Natural killer cell (primary cell): Measurements from ENCODE around the gene TNRC6A. TPM values are rescaled to one million over a fixed set of nuclear protein-coding genes. Genes with fewer than 3 reads are reported as not detected.

Source experiments
- ATAC-seq, 3 donors: fragments of 150-1000 bp in 2 of 3; fragments of 200-7000 bp in 1 of 3; cut with Tn5 transposase; 1 replicate in 1 of 3; 2 replicates in 2 of 3; pipeline ENCODE4 v1.10.0; 2021; ENCODE audit warnings: mild to moderate bottlenecking in 2 of 3, moderate library complexity in 2 of 3
- DNase-seq, 2 donors: peaks; one replicate each; pipeline versions ENCODE4 v3.0.0 to v3.0.0-alpha.2; 2013 to 2021; ENCODE audit warnings: mixed read lengths in 1 of 2
- H3K27ac ChIP-seq: one replicate; pipeline ENCODE4 v1.5.1; 2013; ENCODE audit warnings: mild to moderate bottlenecking, low read length
- H3K27me3 ChIP-seq: one replicate; pipeline ENCODE4 v1.6.1; 2013; ENCODE audit warnings: low read length; ENCODE audit not compliant: control insufficient read depth, insufficient read depth
- H3K36me3 ChIP-seq: one replicate; pipeline ENCODE4 v1.6.1; 2013; ENCODE audit warnings: low read length; ENCODE audit not compliant: control insufficient read depth, insufficient read depth
- H3K4me1 ChIP-seq: one replicate; pipeline ENCODE4 v1.6.1; 2013; ENCODE audit warnings: low read length; ENCODE audit not compliant: control insufficient read depth, insufficient read depth
- H3K4me3 ChIP-seq: one replicate; pipeline ENCODE4 v1.5.1; 2013; ENCODE audit warnings: low read length
- H3K9me3 ChIP-seq: one replicate; pipeline ENCODE4 v1.6.1; 2013; ENCODE audit warnings: low read length; ENCODE audit not compliant: control insufficient read depth, insufficient read depth
- H3K27ac Mint-ChIP-seq, 2 donors: one replicate each; pipeline ENCODE4 v1.8.0; 2022; ENCODE audit warnings: mild to moderate bottlenecking in 2 of 2, mixed read lengths in 2 of 2, moderate library complexity in 1 of 2
- H3K27me3 Mint-ChIP-seq, 2 donors: one replicate each; pipeline ENCODE4 v1.8.0; 2022; ENCODE audit warnings: low read depth in 2 of 2, mixed read lengths in 2 of 2
- H3K36me3 Mint-ChIP-seq: one replicate; pipeline ENCODE4 v1.8.0; 2022; ENCODE audit warnings: mixed read lengths
- H3K4me1 Mint-ChIP-seq, 2 donors: one replicate each; pipeline ENCODE4 v1.8.0; 2022; ENCODE audit warnings: mixed read lengths in 2 of 2
- H3K4me3 Mint-ChIP-seq: one replicate; pipeline ENCODE4 v1.8.0; 2022; ENCODE audit warnings: mild to moderate bottlenecking, moderate library complexity, mixed read lengths
- H3K9me3 Mint-ChIP-seq, 2 donors: one replicate each; pipeline ENCODE4 v1.8.0; 2022; ENCODE audit warnings: mixed read lengths in 2 of 2
- WGBS: methylation state at CpG from one replicate; pipeline ENCODE4 v1.1.7; 2013; ENCODE audit warnings: missing lambda C conversion rate; ENCODE audit not compliant: insufficient coverage; 5-methylcytosine and 5-hydroxymethylcytosine counted together
- intact Hi-C: fragments of 100-400 bp; cut with micrococcal nuclease; formaldehyde crosslinking; loops from one replicate; pipeline ENCODE4 v1.14.2; 2022
- total RNA-seq, 4 donors: library from RNA; stranded (reverse); fragments of 120-200 nt in 1 of 4; gene quantifications; one replicate each; pipeline versions ENCODE4 v1.2.3 to v1.2.4, GENCODE V29; 2013 to 2022
- TF ChIP-seq, protein P1 (sequence below): fragments of 200-600 bp; IDR thresholded peaks from one replicate; pipeline ENCODE4 v1.8.0; 2022; ENCODE audit warnings: antibody characterized with exemption

Gene TNRC6A
- 10 to 100 TPM; 53.9 to 68.5 (median 66.3) TPM for total RNA-seq
- total RNA-seq (2013), result 56.7 TPM

DNA sequence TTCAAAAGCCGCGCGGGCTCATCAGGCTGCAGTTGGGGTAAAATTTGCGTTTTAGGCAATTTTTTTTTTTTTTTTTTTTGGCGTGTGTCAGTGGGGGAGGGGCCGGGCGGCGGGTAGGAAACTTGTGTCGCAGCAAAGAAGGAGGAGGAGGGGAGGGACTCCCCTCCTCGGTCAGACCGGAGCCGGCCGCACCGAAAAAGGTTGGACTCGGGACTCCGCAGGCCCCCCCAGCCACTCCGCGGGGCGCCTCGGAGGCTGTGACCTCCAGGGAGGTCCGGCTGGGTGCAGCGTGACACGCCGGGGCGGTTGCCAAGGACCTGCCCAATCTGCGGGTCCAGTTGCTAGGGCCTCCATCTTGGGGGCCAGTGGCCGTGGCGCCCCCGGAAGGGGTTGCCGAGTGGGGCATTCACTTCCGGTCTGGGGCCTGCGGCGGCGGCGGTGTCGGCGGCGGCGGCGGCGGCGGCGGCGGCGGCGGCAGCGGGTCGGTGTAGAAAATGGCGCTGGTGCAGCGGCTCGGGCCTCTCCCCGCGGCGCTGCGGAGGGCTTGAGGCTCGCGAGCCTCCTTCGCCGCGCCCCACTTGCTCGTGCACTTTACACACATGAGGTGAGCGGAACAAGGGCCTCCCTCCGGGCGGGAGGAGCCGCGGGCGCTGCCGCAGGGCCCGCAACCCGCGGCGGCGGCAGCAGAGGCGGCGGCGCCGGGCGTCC, at the start of gene TNRC6A:
Gene TNRC6A (plus strand): TSS at position 409 of the 708 bp plus-strand sequence. CDS start 191 bp downstream, at position 600.
- H3K4me3 Mint-ChIP-seq, result peak within 1 kb of the TSS; percentile 94
- H3K9me3 Mint-ChIP-seq, result no peaks in the 10 kb centered on the region
- H3K4me1 Mint-ChIP-seq, result peaks cover 36 to 44% of the 10 kb centered on the region in 2 donors
- H3K27me3 Mint-ChIP-seq, result peaks cover 0 to 2% of the 10 kb centered on the region in 2 donors
- Histone ChIP-seq H3K9me3 (no peaks in the 10 kb centered on the region), H3K27me3 (no peaks in the 10 kb centered on the region), H3K4me1 (peaks cover 6% of the 10 kb centered on the region), H3K4me3 (peak within 1 kb of the TSS; percentile 99), H3K27ac (peak within 1 kb of the TSS; percentile 99), H3K36me3 (peaks cover 12% of the 10 kb centered on the region)
- DNase-seq (peak; percentile 77 to 86), ATAC-seq (peak; percentile 75 to 87 (median 81))
- under 1% methylated on average over 77 of the region's 78 CpGs for WGBS
- intact Hi-C loops, result no loop called here
- TF ChIP-seq, protein P1, sequence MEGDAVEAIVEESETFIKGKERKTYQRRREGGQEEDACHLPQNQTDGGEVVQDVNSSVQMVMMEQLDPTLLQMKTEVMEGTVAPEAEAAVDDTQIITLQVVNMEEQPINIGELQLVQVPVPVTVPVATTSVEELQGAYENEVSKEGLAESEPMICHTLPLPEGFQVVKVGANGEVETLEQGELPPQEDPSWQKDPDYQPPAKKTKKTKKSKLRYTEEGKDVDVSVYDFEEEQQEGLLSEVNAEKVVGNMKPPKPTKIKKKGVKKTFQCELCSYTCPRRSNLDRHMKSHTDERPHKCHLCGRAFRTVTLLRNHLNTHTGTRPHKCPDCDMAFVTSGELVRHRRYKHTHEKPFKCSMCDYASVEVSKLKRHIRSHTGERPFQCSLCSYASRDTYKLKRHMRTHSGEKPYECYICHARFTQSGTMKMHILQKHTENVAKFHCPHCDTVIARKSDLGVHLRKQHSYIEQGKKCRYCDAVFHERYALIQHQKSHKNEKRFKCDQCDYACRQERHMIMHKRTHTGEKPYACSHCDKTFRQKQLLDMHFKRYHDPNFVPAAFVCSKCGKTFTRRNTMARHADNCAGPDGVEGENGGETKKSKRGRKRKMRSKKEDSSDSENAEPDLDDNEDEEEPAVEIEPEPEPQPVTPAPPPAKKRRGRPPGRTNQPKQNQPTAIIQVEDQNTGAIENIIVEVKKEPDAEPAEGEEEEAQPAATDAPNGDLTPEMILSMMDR, result no peak
- peak within 1 kb of the TSS; percentile 89 to 95 for H3K27ac Mint-ChIP-seq
- H3K36me3 Mint-ChIP-seq, result no peaks in the 10 kb centered on the region

DNA sequence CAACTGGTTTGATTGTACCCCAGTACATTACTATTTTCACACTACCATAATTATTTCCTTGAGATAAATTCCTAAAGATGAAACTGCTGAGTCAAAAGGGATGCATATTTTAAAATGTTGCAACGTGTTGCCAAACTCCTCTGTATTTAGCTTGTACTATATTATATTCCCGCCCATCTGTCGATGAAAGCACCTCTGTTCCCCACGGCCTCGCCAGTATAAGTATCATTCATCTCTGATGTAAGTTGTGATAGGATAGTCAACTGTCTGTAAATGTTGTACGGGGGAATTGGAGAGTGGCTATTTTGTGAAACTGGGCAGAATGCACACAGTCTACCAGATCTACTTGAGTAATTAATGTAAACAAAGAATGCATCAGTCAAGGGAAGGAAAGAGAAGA, 47.7 kb upstream of the TNRC6A start:
- Mint-ChIP-seq H3K9me3 (no peaks in the 10 kb centered on the region), H3K27me3 (peaks cover 5 to 19% of the 10 kb centered on the region in 2 donors), H3K4me1 (no peaks in the 10 kb centered on the region), H3K4me3 (no peak overlapping the region), H3K36me3 (no peaks in the 10 kb centered on the region), H3K27ac (no peak overlapping the region)
- DNase-seq (no peak), ATAC-seq (no peak)
- TF ChIP-seq, protein P1, result no peak
- intact Hi-C loops, result no loop called here
- no peaks in the 10 kb centered on the region for H3K27me3 ChIP-seq
- no peaks in the 10 kb centered on the region for H3K36me3 ChIP-seq
- H3K9me3 ChIP-seq, result no peaks in the 10 kb centered on the region
- no peak overlapping the region for H3K27ac ChIP-seq
- H3K4me1 ChIP-seq, result no peaks in the 10 kb centered on the region
- 77% methylated on average over 6 of the region's 6 CpGs for WGBS
- no peak overlapping the region for H3K4me3 ChIP-seq

DNA sequence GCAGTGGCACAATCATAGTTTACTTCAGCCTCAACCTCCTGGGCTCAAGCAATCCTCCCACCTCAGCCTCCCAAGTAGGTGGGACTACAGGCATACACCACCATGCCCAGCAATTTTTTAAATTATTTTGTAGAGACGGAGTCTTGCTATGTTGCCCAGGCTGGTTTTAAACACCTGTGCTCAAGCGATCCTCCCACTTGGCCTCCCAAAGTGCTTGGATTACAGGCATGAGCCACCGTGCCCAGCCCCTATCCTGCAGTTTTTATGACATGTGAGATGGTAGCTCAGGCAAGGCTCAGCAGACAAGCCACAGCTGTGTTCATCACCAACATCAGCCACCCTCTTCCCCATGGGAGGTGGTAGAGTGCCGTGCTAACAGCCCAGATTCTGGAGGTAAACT, 46.2 kb upstream of the TNRC6A start:
- Histone ChIP-seq H3K27me3 (no peaks in the 10 kb centered on the region), H3K36me3 (no peaks in the 10 kb centered on the region), H3K4me3 (no peak overlapping the region), H3K9me3 (no peaks in the 10 kb centered on the region), H3K27ac (no peak overlapping the region), H3K4me1 (no peaks in the 10 kb centered on the region)
- Mint-ChIP-seq H3K27ac (no peak overlapping the region), H3K4me3 (no peak overlapping the region), H3K27me3 (peaks cover 3 to 21% of the 10 kb centered on the region in 2 donors), H3K9me3 (no peaks in the 10 kb centered on the region), H3K4me1 (no peaks in the 10 kb centered on the region), H3K36me3 (no peaks in the 10 kb centered on the region)
- ATAC-seq (no peak), DNase-seq (no peak)
- intact Hi-C loops, result no loop called here
- TF ChIP-seq, protein P1, result no peak
- WGBS, result 95% methylated on average over 4 of the region's 4 CpGs
